ENCODE data around the gene PARD3. TPM values are rescaled to one million over a fixed set of nuclear protein-coding genes. Genes with fewer than 3 reads are reported as not detected.

The PARD3 gene
- total RNA-seq, 1 experiment from 2014 or later, result 54.0 TPM

- Histone ChIP-seq H3K36me3 (no peaks in the 10 kb centered on the region), H3K4me1 (replicated peaks) (no peaks in the 10 kb centered on the region), H3K27ac (no peak overlapping the region), H3K4me3 (no peak overlapping the region), H3K9me3 (replicated peaks) (no peaks in the 10 kb centered on the region), H3K27me3 (replicated peaks) (no peaks in the 10 kb centered on the region)
- no peak for DNase-seq (ENCODE audit: low read depth in 1 of 2, low spot score in 2 of 2)
Measured at GRCh38 chr10:34838366-34838900, 23.3 kb upstream of the PARD3 start.

- no peak for DNase-seq (ENCODE audit: low read depth in 1 of 2, low spot score in 2 of 2)
- Histone ChIP-seq H3K27ac (no peak overlapping the region), H3K27me3 (replicated peaks) (no peaks in the 10 kb centered on the region), H3K9me3 (replicated peaks) (no peaks in the 10 kb centered on the region), H3K36me3 (no peaks in the 10 kb centered on the region), H3K4me3 (no peak overlapping the region), H3K4me1 (replicated peaks) (no peaks in the 10 kb centered on the region)
Measured at GRCh38 chr10:34835908-34836508, 20.9 kb upstream of the PARD3 start.

GRCh38 chr10:34834274-34834673 lies 19.2 kb upstream of the PARD3 start:
- H3K4me3 ChIP-seq, result no peak overlapping the region
- no peak overlapping the region for H3K27ac ChIP-seq
- no peaks in the 10 kb centered on the region for H3K27me3 ChIP-seq (replicated peaks)
- no peaks in the 10 kb centered on the region for H3K9me3 ChIP-seq (replicated peaks)
- H3K4me1 ChIP-seq (replicated peaks), result no peaks in the 10 kb centered on the region
- no peak for DNase-seq (ENCODE audit: low read depth in 1 of 2, low spot score in 2 of 2)
- no peaks in the 10 kb centered on the region for H3K36me3 ChIP-seq

GRCh38 chr10:34830217-34830822 lies 15.2 kb upstream of the PARD3 start:
- no peaks in the 10 kb centered on the region for H3K36me3 ChIP-seq
- H3K27me3 ChIP-seq (replicated peaks), result no peaks in the 10 kb centered on the region
- H3K4me1 ChIP-seq (replicated peaks), result no peaks in the 10 kb centered on the region
- H3K4me3 ChIP-seq, result no peak overlapping the region
- no peak overlapping the region for H3K27ac ChIP-seq
- no peaks in the 10 kb centered on the region for H3K9me3 ChIP-seq (replicated peaks)
- DNase-seq (ENCODE audit: low read depth in 1 of 2, low spot score in 2 of 2), result no peak

GRCh38 chr10:34826857-34827766 lies 12.0 kb upstream of the PARD3 start:
- H3K9me3 ChIP-seq (replicated peaks), result no peaks in the 10 kb centered on the region
- no peak for DNase-seq (ENCODE audit: low read depth in 1 of 2, low spot score in 2 of 2)
- H3K4me1 ChIP-seq (replicated peaks), result no peaks in the 10 kb centered on the region; the same call in 1 of the 2 replicates
- no peak overlapping the region for H3K4me3 ChIP-seq
- no peaks in the 10 kb centered on the region for H3K27me3 ChIP-seq (replicated peaks)
- H3K36me3 ChIP-seq, result no peaks in the 10 kb centered on the region
- no peak overlapping the region for H3K27ac ChIP-seq

GRCh38 chr10:34826221-34826620 lies 11.1 kb upstream of the PARD3 start:
- H3K4me3 ChIP-seq, result no peak overlapping the region
- no peaks in the 10 kb centered on the region; the same call in 1 of the 2 replicates for H3K4me1 ChIP-seq (replicated peaks)
- H3K27ac ChIP-seq, result no peak overlapping the region
- no peaks in the 10 kb centered on the region for H3K36me3 ChIP-seq
- no peak for DNase-seq (ENCODE audit: low read depth in 1 of 2, low spot score in 2 of 2)
- no peaks in the 10 kb centered on the region for H3K9me3 ChIP-seq (replicated peaks)
- no peaks in the 10 kb centered on the region for H3K27me3 ChIP-seq (replicated peaks)

- H3K27ac ChIP-seq, result no peak overlapping the region
- DNase-seq (ENCODE audit: low read depth in 1 of 2, low spot score in 2 of 2), result no peak
- H3K4me1 ChIP-seq (replicated peaks), result no peaks in the 10 kb centered on the region; the same call in 1 of the 2 replicates
- no peaks in the 10 kb centered on the region for H3K27me3 ChIP-seq (replicated peaks)
- no peaks in the 10 kb centered on the region for H3K36me3 ChIP-seq
- H3K9me3 ChIP-seq (replicated peaks), result no peaks in the 10 kb centered on the region
- no peak overlapping the region for H3K4me3 ChIP-seq
Measured at GRCh38 chr10:34825414-34825813, 10.3 kb upstream of the PARD3 start.

- H3K9me3 ChIP-seq (replicated peaks), result no peaks in the 10 kb centered on the region
- H3K4me3 ChIP-seq, result no peak overlapping the region
- H3K36me3 ChIP-seq, result no peaks in the 10 kb centered on the region
- no peak overlapping the region for H3K27ac ChIP-seq
- H3K4me1 ChIP-seq (replicated peaks), result no peaks in the 10 kb centered on the region; the same call in 1 of the 2 replicates
- no peaks in the 10 kb centered on the region for H3K27me3 ChIP-seq (replicated peaks)
- DNase-seq (ENCODE audit: low read depth in 1 of 2, low spot score in 2 of 2), result peak in 1 of 2 experiments; percentile 13
Measured at GRCh38 chr10:34824870-34825269, 9.8 kb upstream of the PARD3 start.

- Histone ChIP-seq H3K27ac (no peak overlapping the region), H3K27me3 (replicated peaks) (no peaks in the 10 kb centered on the region), H3K36me3 (no peaks in the 10 kb centered on the region), H3K9me3 (replicated peaks) (no peaks in the 10 kb centered on the region), H3K4me1 (replicated peaks) (no peaks in the 10 kb centered on the region; the same call in 1 of the 2 replicates), H3K4me3 (no peak overlapping the region)
- no peak for DNase-seq (ENCODE audit: low read depth in 1 of 2, low spot score in 2 of 2)
Measured at GRCh38 chr10:34821587-34822585, 6.8 kb upstream of the PARD3 start.

GRCh38 chr10:34817586-34817985 lies 2.5 kb upstream of the PARD3 start:
- H3K36me3 ChIP-seq, result peaks cover 4% of the 10 kb centered on the region
- no peaks in the 10 kb centered on the region for H3K9me3 ChIP-seq (replicated peaks)
- DNase-seq (ENCODE audit: low read depth in 1 of 2, low spot score in 2 of 2), result no peak
- no peaks in the 10 kb centered on the region for H3K27me3 ChIP-seq (replicated peaks)
- no peak overlapping the region for H3K27ac ChIP-seq
- peaks cover 18% of the 10 kb centered on the region for H3K4me1 ChIP-seq (replicated peaks)
- no peak overlapping the region for H3K4me3 ChIP-seq

- Histone ChIP-seq H3K9me3 (replicated peaks) (no peaks in the 10 kb centered on the region), H3K4me3 (no peak overlapping the region), H3K27me3 (replicated peaks) (no peaks in the 10 kb centered on the region), H3K27ac (no peak overlapping the region), H3K36me3 (peaks cover 4% of the 10 kb centered on the region), H3K4me1 (replicated peaks) (peaks cover 18% of the 10 kb centered on the region)
- DNase-seq (ENCODE audit: low read depth in 1 of 2, low spot score in 2 of 2), result no peak
Measured at GRCh38 chr10:34817054-34817453, 2.0 kb upstream of the PARD3 start.

- no peaks in the 10 kb centered on the region for H3K9me3 ChIP-seq (replicated peaks)
- no peak overlapping the region for H3K27ac ChIP-seq
- peaks cover 4% of the 10 kb centered on the region for H3K36me3 ChIP-seq
- H3K27me3 ChIP-seq (replicated peaks), result no peaks in the 10 kb centered on the region
- H3K4me3 ChIP-seq, result peak overlapping the region; percentile 94
- peaks cover 18% of the 10 kb centered on the region for H3K4me1 ChIP-seq (replicated peaks)
- peak in 1 of 2 experiments; percentile 27 for DNase-seq (ENCODE audit: low read depth in 1 of 2, low spot score in 2 of 2)
Measured at GRCh38 chr10:34816501-34817002, 1.5 kb upstream of the PARD3 start.

GRCh38 chr10:34816085-34816496 lies 995 bp upstream of the PARD3 start:
- Histone ChIP-seq H3K27ac (no peak overlapping the region), H3K9me3 (replicated peaks) (no peaks in the 10 kb centered on the region), H3K36me3 (peaks cover 4% of the 10 kb centered on the region), H3K27me3 (replicated peaks) (no peaks in the 10 kb centered on the region), H3K4me3 (peak overlapping the region; percentile 94), H3K4me1 (replicated peaks) (peaks cover 18% of the 10 kb centered on the region)
- no peak for DNase-seq (ENCODE audit: low read depth in 1 of 2, low spot score in 2 of 2)
